GM18499 (cell line): Measurements from ENCODE around the gene MRPL54.

Source experiments
- ATAC-seq: cut with Tn5 transposase; IDR thresholded peaks from one replicate; pipeline ENCODE4 v1.9.1; 2021; ENCODE audit warnings: moderate number of reproducible peaks; ENCODE audit not compliant: insufficient read depth, unreplicated experiment

The MRPL54 gene

GRCh38 chr19:3767050-3767449 is 4.6 kb downstream of the MRPL54 start:
- ATAC-seq, result no peak

DNA sequence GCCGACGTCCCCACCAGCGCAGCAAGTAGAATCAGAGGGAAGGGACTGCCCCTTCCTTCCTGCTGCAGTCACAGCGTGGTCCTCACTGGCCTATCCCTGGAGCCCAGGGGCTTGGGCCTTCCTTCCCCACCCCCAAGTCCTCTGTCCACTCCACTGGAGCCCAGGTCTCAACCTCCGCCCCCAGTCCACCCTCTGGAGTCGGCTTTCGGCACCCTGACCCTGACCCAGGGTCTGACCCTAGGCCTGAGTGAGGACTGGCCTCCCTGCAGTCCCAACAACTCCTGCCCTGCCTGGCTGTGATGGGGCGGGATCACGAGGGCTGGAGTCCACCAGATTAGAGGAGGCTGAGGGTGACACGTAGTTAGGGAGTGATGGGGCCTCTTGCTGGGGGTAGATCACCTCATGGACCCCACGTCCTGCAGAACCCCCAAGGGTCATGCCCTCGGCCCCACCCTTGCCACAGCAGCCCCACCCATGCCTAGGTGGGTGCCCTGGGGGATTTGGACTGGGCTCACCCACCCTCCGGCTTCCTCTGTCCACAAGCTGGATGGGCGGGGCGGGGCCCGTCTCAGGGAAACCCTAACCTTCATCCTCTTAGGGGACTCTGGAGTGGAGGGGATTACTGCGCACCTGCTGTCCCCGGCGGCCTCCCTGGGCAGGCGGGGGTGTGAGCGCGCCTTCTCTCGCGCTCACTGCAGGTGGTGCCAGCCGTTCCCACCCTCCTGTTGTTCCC is 5.7 kb downstream of the MRPL54 start:
- ATAC-seq, result no peak

- no peak for ATAC-seq
These were observed 6.2 kb downstream of the MRPL54 start for GRCh38 chr19:3768748-3769099.

DNA sequence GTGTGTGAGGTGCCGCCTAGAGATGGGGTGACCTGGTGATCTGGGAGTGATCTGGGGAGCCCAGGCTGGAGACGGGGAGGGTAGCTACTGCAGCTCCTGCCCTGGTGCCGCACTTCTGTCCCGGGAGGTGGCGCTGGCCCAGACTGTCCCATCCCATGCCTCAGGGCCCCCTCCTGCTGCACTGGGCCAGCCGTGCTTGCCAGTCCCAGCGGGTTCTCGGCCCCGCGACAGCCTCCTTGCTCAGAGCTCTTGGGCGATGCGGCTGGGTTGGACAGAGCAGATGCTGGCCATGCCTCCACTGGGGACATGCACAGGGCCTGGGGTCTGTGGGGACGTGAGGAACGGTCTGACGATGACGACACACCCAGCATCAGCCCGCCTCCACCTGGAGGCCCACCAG is 7.0 kb downstream of the MRPL54 start:
- no peak for ATAC-seq

GRCh38 chr19:3770136-3770999 is 7.9 kb downstream of the MRPL54 start:
- ATAC-seq, result no peak

- ATAC-seq, result no peak
These were observed 8.8 kb downstream of the MRPL54 start for GRCh38 chr19:3771000-3771905.

- ATAC-seq, result no peak
These were observed 9.5 kb downstream of the MRPL54 start, which contains the start of gene RAX2 for GRCh38 chr19:3771906-3772455. Gene RAX2, minus strand, starts transcription at chr19:3772228. Its CDS starts 486 bp downstream, at chr19:3771742.

- ATAC-seq, result no peak
These were observed 11.5 kb downstream of the MRPL54 start for GRCh38 chr19:3773814-3774515.

DNA sequence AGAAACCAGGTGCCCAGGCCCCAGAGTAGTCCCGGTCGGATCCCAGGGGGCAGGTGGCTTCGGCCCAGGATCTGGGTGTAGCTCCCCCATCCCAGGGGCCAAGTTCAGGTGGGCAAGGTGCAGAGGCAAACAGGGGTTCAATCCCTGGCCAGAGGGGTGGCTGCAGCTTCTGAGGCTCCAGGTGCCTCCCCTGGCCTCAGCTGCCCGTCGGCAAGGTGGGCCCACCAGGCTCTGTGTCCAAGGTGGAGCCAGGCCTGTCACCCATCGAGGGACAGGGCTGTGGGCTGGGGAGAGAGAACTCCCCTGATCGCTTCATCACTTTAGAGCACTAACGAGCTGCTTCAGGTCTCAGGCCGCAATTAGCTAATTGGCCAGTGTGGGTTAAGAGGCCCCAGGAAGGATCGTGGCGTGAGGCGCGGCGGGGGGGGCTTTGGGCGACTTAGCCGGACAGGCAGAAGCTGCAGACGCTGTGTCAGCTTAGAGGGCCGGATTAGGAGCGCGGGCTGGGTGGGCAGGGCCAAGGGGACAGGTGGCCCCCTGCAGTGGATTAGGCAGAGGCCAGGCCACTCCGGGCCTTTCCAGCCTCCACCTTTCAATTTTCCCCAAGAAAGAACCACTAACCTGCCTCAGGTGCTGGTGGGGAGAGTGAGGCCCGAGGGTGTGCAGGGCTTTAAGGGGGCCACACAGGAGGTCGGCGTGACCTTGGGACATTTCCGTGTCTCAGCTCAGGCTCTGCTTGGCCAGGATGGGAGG is 12.3 kb downstream of the MRPL54 start:
- no peak for ATAC-seq

DNA sequence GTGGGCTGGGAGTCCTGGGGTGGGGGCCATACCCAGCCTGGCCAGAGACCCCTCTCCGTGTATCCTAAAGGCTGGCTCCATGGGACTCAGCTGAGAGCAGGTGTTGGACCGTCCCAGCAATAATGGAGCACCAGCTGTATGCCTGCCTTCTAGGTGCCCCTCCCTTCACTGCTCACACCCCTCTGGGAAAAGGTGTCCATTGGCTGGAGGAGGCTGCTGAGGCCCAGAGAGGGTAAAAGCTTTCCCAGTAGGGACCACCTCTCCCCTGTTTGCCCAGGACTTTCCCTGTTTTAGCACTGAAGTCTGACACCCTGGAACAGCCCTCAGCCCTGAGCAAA is 12.9 kb downstream of the MRPL54 start:
- no peak for ATAC-seq

- ATAC-seq, result no peak
These were observed 13.3 kb downstream of the MRPL54 start for GRCh38 chr19:3775831-3776230.

GRCh38 chr19:3776479-3777040 is 14.1 kb downstream of the MRPL54 start:
- ATAC-seq, result no peak

- no peak for ATAC-seq
These were observed 15.8 kb downstream of the MRPL54 start for GRCh38 chr19:3778104-3778867.

GRCh38 chr19:3778899-3779723 is 16.6 kb downstream of the MRPL54 start:
- ATAC-seq, result no peak

DNA sequence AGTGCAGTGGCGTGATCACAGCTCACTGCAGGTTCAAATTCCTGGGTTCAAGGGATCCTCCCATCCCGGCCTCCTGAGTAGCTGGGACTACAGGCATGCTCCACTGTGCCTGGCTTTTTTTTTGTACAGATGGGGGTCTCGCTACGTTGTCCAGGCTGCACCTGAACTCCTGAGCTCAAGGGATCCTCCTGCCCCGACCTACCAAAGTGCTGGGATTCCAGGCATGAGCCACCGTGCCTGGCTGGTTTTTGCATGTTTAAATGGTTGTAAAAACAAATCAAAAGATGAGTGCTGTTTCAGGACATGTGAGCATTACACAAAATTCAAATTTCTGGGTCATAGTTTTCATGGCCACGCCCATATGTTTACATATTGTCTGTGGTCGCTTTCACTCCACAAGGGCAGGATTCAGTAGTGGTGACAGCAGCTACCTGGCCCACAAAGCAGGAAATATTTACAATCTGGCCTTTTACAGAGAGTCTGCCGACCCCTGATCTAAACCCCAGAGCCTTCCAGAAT is 18.4 kb downstream of the MRPL54 start:
- no peak for ATAC-seq

DNA sequence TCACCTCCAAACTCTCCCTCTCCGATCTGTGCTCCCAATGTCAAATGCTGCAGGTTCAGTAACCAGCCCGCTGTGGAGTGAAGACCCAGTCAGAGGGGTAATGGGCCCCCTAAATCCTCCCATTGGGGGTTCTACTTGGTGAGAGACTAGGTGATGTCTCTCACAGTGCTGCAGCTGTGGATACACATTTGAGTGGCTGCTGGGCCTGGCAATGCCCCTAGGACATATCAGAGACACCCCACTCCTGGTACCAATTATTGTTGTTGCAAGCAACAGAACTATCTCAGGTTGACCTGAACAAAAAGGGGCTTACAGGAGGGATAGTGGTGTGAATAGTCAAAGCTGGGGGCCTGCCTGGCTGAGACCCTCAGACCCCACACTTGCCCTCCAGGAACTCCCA is 19.1 kb downstream of the MRPL54 start:
- no peak for ATAC-seq

DNA sequence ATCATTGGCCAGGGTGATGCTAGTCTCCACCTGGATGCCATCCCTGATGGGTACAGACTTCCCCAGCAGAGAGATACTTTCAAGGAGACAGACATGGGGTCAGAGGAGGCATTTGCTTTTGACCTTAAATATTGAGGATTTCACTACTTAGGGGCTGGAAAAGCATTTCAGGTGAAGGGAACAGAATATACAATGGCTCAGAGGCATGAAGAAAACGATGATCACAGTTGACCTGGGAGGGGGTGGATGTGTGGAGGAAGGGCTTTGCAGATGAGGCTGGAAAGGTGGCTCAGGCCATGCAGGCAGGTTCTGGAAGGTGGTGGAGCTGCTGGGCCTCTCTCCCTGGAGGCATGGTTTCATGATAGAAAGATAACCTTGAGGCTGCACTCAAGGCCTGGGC is 19.8 kb downstream of the MRPL54 start:
- no peak for ATAC-seq
